ENCODE data around the gene NRCAM. TPM values are rescaled to one million over a fixed set of nuclear protein-coding genes. Genes with fewer than 3 reads are reported as not detected.

NRCAM gene
- total RNA-seq, 2 donors from 2014 or later, result 0.92 to 1.1 TPM

DNA sequence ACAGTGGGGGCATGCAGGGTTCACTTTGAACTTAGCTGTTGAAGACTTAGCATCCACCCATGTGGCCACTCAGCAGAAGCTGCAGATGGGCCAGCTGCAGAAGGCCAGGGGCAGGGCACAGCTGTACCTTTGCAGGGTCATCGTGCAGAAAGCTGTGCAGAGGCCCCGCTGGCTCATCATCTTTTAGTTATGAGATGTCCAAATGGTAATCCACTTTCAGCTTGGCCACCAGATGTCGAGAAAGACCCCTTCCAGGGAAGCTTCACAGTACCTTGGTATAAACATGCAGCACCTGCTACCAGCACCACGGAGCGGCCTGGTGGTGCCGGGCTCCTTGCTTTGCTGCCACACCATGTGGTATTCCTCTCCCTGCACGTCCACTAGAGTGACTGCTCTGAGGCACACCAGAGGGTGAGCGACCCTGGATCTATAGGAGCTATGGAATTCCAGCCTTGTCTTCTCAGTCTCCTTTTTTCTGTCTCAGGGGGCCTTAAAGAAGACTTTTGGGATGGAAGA lies 251.9 kb downstream of the NRCAM start:
- intact Hi-C loops (cut with DNase I, micrococcal nuclease), result no loop called here
- no peak for ATAC-seq

GRCh38 chr7:108203537-108203936 lies 252.7 kb downstream of the NRCAM start:
- DNase-seq, result no peak
- no peak for ATAC-seq
- intact Hi-C loops (cut with DNase I, micrococcal nuclease), result no loop called here

More for the DNA sequence above, 251.9 kb downstream of the NRCAM start:
- DNase-seq, result no peak

- no peak for ATAC-seq
- intact Hi-C loops (cut with DNase I, micrococcal nuclease), result no loop called here
These were observed 253.5 kb downstream of the NRCAM start for GRCh38 chr7:108202743-108203142.

DNA sequence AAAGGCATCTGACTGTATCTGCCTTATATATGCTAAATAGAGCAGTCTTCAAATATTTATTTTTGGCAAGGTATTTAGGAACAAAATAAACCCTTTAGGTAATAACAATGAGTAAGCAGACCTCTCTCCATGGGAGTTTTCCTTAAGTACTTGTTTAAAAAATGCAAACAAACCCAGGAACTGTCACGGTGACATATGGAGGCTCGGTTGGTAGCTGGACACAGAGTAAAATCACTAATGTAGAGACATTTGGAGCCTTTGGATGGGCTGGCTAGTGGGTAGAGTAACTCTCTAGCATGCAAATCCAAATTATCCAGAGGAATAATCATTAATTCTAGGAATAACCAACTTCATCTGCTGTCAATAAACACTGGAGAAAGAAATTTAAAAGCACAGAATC lies 254.5 kb downstream of the NRCAM start:
- intact Hi-C loops (cut with DNase I, micrococcal nuclease), result no loop called here
- DNase-seq (no peak), ATAC-seq (no peak)

More at GRCh38 chr7:108202743-108203142, 253.5 kb downstream of the NRCAM start:
- DNase-seq, result no peak

DNA sequence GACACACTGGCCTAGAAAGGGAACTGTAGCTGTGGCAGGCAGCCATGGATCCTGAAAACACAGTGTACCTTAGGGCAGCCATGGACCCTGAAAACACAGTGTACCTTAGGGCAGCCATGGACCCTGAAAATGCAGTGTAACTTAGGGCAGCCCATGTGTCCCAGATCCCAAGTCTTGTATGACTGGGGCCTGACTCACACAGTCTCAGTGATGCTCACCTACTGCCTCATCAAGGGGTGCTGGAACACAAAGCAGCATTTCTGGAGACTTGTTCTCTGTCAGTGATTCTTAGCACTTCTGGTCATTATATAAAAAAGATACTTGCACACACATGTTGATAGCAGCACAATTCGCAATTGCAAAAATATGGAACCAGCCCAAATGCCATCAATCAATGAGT lies 255.9 kb downstream of the NRCAM start:
- ATAC-seq (no peak), DNase-seq (no peak)
- intact Hi-C loops (cut with DNase I, micrococcal nuclease), result no loop called here

DNA sequence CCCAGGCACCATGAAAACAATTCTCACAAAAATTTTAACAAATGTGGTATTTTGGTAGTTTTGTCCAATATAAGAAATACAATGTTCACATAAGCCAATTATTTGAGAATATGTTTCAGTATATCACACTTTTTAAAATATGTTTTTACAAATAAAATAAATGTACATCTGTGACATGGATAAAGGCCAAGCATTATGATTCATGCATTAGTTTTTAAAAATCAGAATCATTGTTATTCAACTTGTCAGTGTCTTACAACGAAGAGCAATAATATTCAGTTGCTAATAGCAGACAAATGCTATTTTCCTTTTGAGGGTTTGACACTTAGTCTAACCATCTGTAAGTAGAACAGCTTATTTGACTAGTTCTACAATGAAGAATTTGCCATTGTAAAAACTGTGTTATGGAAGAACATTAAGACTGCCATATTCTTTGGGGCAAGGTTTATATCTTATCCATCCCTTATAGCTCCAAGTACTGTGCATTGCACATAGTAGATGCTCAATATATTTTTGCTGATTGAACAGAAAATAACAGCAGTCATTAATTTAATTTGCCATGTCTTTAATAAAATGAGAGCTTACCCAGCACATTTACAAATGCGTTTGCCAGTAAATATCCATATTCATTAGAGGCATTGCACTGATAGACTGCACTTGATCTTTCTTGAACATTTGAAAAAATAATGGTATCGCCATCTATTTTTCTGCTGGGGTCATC lies 258.7 kb downstream of the NRCAM start:
- ATAC-seq (no peak), DNase-seq (no peak)
- intact Hi-C loops (cut with DNase I, micrococcal nuclease), result no loop called here

GRCh38 chr7:108196004-108196403 lies 260.2 kb downstream of the NRCAM start:
- ATAC-seq (no peak), DNase-seq (no peak)
- intact Hi-C loops (cut with DNase I, micrococcal nuclease), result no loop called here

DNA sequence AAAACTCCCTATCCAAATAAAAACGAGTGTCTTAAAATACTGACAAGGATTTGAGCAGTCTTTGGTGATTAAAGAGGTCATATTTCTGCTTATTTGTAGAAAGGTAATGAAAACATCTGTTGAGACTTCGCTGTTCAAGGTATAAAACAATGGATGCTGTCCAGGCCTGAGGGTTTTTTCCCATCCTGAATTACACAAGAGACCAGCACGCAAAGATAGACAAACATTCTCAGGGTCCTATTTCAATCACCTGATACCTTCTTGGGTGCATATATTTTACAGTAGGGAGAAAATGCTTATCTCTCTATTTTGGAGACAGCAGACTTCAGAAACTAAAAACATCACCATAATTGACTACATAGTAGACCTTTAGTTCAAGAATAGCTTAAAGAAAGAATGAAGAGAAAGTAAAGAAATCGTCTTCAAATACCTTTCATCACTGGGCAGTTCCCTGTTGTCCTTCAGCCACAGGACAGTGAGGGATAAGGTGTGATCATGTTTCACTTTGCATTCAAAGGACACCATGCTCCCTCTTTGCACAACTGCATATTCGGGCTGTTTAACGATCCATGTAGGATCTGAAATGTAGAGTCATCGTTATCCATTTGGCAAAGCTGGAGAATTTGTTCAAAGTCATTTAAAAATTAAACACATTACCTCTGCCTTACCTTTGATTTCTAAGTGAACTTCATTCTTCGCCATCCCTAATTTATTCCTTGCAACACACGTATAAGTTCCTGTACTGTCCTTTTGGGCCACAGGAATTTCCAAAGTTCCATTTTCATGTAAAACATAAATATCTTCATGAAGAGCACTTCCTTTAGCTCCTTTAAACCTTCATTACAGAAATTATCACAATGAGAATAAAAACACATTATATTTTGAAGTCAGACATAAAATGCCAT lies 262.4 kb downstream of the NRCAM start:
- intact Hi-C loops (cut with DNase I, micrococcal nuclease), result no loop called here
- DNase-seq (no peak), ATAC-seq (no peak)

DNA sequence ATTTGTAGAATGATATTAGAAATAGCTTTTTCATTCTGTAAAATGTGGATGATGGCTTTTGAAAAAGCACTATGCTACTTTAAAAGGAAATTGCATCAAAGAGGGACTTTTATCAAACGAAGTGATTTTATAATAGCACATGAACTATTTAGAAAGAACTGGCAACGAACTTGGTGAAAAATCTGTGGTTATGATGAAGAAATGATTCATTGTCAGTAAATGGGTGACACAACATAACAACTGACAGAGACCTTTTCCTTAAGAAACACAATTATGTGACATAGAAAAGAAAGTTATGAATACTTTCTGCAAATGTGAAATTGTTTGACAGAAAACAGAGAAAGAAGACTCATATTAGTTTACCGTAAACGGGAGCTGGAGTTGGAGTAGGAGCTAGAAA lies 265.3 kb downstream of the NRCAM start:
- DNase-seq (no peak), ATAC-seq (no peak)
- intact Hi-C loops (cut with DNase I, micrococcal nuclease), result no loop called here

- intact Hi-C loops (cut with DNase I, micrococcal nuclease), result no loop called here
- ATAC-seq (no peak), DNase-seq (no peak)
These were observed 266.4 kb downstream of the NRCAM start for GRCh38 chr7:108189733-108190388.

- intact Hi-C loops (cut with DNase I, micrococcal nuclease), result no loop called here
- DNase-seq (no peak), ATAC-seq (no peak)
These were observed 267.5 kb downstream of the NRCAM start for GRCh38 chr7:108188724-108189123.

DNA sequence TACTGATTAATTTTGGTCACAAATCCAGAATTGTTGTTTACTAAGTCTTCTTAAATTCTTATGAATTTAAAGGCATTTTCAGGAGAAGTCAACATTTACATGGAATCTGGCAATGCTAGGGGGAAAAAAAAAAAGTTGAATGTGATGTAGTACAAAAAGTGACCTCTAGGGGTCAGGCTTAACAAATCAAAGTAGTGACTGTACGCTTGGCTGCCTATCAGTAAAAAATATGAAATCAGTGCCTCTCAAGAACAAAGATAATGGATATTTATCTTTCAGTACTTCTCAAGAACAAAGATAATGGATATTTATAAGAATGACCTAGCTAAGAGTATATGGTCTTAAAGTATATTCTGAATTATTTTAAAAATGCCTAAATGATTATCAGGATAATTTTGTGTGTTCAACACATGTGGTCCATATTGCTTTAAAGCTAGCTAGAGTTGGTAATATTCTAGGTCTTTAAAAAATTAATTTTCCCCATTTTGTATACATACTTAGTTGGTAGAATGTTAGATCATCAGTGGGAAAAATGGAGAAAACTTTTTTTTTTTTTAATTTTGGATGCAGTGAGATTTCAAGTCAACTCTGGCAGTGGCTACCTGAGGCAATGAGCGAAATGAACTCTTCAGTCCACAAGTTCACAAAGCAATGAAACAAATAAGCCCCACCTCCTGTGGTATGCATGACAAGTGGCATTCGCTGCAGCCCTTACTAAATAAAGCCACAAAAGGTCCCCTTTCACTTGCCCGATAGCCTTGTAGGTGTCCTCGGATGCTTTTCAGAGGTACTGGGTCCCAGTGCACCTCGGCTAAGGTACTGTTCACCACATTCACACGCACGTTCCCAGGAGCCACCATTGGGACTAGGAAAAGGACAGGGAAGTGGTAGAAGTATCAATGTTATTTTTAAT lies 274.9 kb downstream of the NRCAM start:
- DNase-seq (no peak), ATAC-seq (peak; percentile 53)
- intact Hi-C loops (cut with DNase I, micrococcal nuclease), result loop anchor here in 1 of 2 donors (5.0 kb wide), 1 partner anchor 316 kb away; no protein-coding TSS in a partner anchor

GRCh38 chr7:108178398-108178797 lies 277.8 kb downstream of the NRCAM start:
- peak; percentile 6 to 24 for DNase-seq
- peak; percentile 39 for ATAC-seq
- intact Hi-C loops (cut with DNase I, micrococcal nuclease), result no loop called here

- no peak for DNase-seq
- ATAC-seq, result no peak
- intact Hi-C loops (cut with DNase I, micrococcal nuclease), result no loop called here
These were observed 285.1 kb downstream of the NRCAM start for GRCh38 chr7:108171164-108171563.

DNA sequence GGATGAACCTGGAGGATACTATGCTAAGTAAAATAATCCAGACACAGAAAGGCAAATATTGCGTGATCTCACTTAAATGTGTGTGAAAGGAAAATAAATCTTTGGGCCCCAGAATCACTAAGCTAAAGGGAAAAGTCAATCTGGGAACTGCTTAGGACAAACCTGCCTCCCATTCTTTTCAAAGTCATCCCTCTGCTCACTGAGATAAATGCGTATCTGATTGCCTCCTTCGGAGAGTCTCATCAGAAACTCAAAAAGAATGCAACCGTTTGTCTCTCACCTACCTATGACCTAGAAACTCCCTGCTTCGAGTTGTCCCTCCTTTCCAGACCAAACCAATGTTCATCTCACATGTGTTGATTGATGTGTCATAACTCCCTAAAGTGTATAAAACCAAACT lies 286.0 kb downstream of the NRCAM start:
- ATAC-seq, result no peak

GRCh38 chr7:108167460-108167859 lies 288.8 kb downstream of the NRCAM start:
- intact Hi-C loops (cut with DNase I, micrococcal nuclease), result no loop called here
- ATAC-seq (no peak), DNase-seq (no peak)

More for the DNA sequence above, 286.0 kb downstream of the NRCAM start:
- intact Hi-C loops (cut with DNase I, micrococcal nuclease), result no loop called here
- no peak for DNase-seq

GRCh38 chr7:108166687-108167086 lies 289.5 kb downstream of the NRCAM start:
- no peak for ATAC-seq
- intact Hi-C loops (cut with DNase I, micrococcal nuclease), result no loop called here

DNA sequence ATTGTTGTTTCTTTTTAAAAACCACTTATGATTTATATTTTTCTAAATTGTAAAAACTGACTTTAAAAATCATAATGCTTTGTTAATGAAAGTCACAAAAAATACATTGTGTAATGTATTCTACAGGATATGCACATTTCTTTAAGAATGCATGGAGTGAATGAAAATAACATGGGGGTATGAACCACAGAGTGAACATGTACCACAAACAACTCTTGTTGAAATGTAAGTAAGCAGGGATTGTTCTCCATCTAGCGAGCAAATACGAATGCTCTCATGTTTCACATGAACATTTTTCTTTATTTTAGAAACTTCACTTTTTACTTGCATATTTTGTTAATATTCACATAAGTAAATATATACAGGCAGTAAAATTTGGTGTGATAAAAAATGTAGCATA lies 290.5 kb downstream of the NRCAM start:
- intact Hi-C loops (cut with DNase I, micrococcal nuclease), result no loop called here
- DNase-seq (no peak), ATAC-seq (no peak)

More at GRCh38 chr7:108166687-108167086, 289.5 kb downstream of the NRCAM start:
- DNase-seq, result no peak
